ENCODE data around the gene SLC29A1. TPM values are rescaled to one million over a fixed set of nuclear protein-coding genes. Genes with fewer than 3 reads are reported as not detected.
A peak's percentile ranks its signal among the peaks of the same experiment; 100 is the strongest.

The SLC29A1 gene
- total and polyA plus RNA-seq, 2 experiments from 2014 or later: 23.3 to 30.8 TPM

GRCh38 chr6:44201638-44202303 is 21.6 kb upstream of the SLC29A1 start:
- Histone ChIP-seq H2AFZ (no peak overlapping the region), H3K9me3 (ENCODE audit: low read depth) (no peaks in the 10 kb centered on the region), H3K4me2 (no peak overlapping the region), H3K27ac (peak overlapping the region; percentile 58), H3K9me2 (replicated peaks; ENCODE audit: insufficient read depth) (no peaks in the 10 kb centered on the region), H3K4me1 (ENCODE audit: insufficient read depth) (peaks cover 27% of the 10 kb centered on the region), H4K20me1 (ENCODE audit: insufficient read depth, poor library complexity, severe bottlenecking) (no peaks in the 10 kb centered on the region), H3K79me2 (no peaks in the 10 kb centered on the region), H3K4me3 (no peak overlapping the region), H3K36me3 (replicated peaks; ENCODE audit: insufficient read depth, low read depth) (no peaks in the 10 kb centered on the region), H3K27me3 (no peaks in the 10 kb centered on the region)
- 84% methylated on average over 11 of the region's 11 CpGs for WGBS (ENCODE audit: low lambda C conversion rate, missing lambda C conversion rate)
- DNase-seq (ENCODE audit: low spot score): no peak
- TF ChIP-seq EZH2 (IDR thresholded peaks at IDR 0.05; ENCODE audit: borderline replicate concordance): no peak
- TF ChIP-seq EZH2phosphoT487 (IDR thresholded peaks at IDR 0.05; ENCODE audit: low read depth, severe bottlenecking, unreplicated experiment): no peak
- no peak for TF ChIP-seq CTCF (IDR thresholded peaks at IDR 0.05; ENCODE audit: poor library complexity)

- H3K4me1 ChIP-seq (ENCODE audit: insufficient read depth): peaks cover 27% of the 10 kb centered on the region
- H4K20me1 ChIP-seq (ENCODE audit: insufficient read depth, poor library complexity, severe bottlenecking): no peaks in the 10 kb centered on the region
- no peaks in the 10 kb centered on the region for H3K9me3 ChIP-seq (ENCODE audit: low read depth)
- no peak overlapping the region for H3K4me2 ChIP-seq
- H3K27ac ChIP-seq: peak overlapping the region; percentile 68
- H3K4me3 ChIP-seq: no peak overlapping the region
- WGBS (ENCODE audit: low lambda C conversion rate, missing lambda C conversion rate): 81% methylated on average over 4 of the region's 4 CpGs
- no peak overlapping the region for H2AFZ ChIP-seq
- H3K9me2 ChIP-seq (replicated peaks; ENCODE audit: insufficient read depth): no peaks in the 10 kb centered on the region
- DNase-seq (ENCODE audit: low spot score): no peak
- no peaks in the 10 kb centered on the region for H3K27me3 ChIP-seq
- no peaks in the 10 kb centered on the region for H3K79me2 ChIP-seq
- TF ChIP-seq CTCF (IDR thresholded peaks at IDR 0.05; ENCODE audit: poor library complexity): no peak
- no peak for TF ChIP-seq EZH2 (IDR thresholded peaks at IDR 0.05; ENCODE audit: borderline replicate concordance)
- no peak for TF ChIP-seq EZH2phosphoT487 (IDR thresholded peaks at IDR 0.05; ENCODE audit: low read depth, severe bottlenecking, unreplicated experiment)
- no peaks in the 10 kb centered on the region for H3K36me3 ChIP-seq (replicated peaks; ENCODE audit: insufficient read depth, low read depth)
Measured at GRCh38 chr6:44202332-44202971, 20.9 kb upstream of the SLC29A1 start.

- Histone ChIP-seq H3K27ac (peak overlapping the region; percentile 68), H3K9me3 (ENCODE audit: low read depth) (no peaks in the 10 kb centered on the region), H3K4me1 (ENCODE audit: insufficient read depth) (peaks cover 27% of the 10 kb centered on the region), H3K4me2 (peak overlapping the region; percentile 7), H3K4me3 (no peak overlapping the region), H4K20me1 (ENCODE audit: insufficient read depth, poor library complexity, severe bottlenecking) (no peaks in the 10 kb centered on the region), H3K36me3 (replicated peaks; ENCODE audit: insufficient read depth, low read depth) (no peaks in the 10 kb centered on the region), H3K79me2 (no peaks in the 10 kb centered on the region), H2AFZ (no peak overlapping the region), H3K9me2 (replicated peaks; ENCODE audit: insufficient read depth) (no peaks in the 10 kb centered on the region), H3K27me3 (no peaks in the 10 kb centered on the region)
- 77% methylated on average over 11 of the region's 11 CpGs for WGBS (ENCODE audit: low lambda C conversion rate, missing lambda C conversion rate)
- DNase-seq (ENCODE audit: low spot score): no peak
- TF ChIP-seq EZH2 (IDR thresholded peaks at IDR 0.05; ENCODE audit: borderline replicate concordance) (no peak), EZH2phosphoT487 (IDR thresholded peaks at IDR 0.05; ENCODE audit: low read depth, severe bottlenecking, unreplicated experiment) (no peak), CTCF (IDR thresholded peaks at IDR 0.05; ENCODE audit: poor library complexity) (no peak)
Measured at GRCh38 chr6:44202972-44203750, 20.2 kb upstream of the SLC29A1 start.
